Bronchial epithelial cell (primary cell): ENCODE results near the gene PPARG. TPM values are rescaled to one million over a fixed set of nuclear protein-coding genes. Genes with fewer than 3 reads are reported as not detected.

ENCODE experiments used
- DNase-seq: peaks from one replicate; pipeline ENCODE4 v3.0.0-alpha.2; 2010; ENCODE audit warnings: low read depth
- FAIRE-seq: peaks from 2 replicates; lab custom pipeline; 2011; peaks lifted over from hg19 to GRCh38; lab: Jason Lieb, UNC
- H3K27me3 ChIP-seq: 2 replicates; pipeline ENCODE4 v1.5.1; 2011; ENCODE audit warnings: low read length; ENCODE audit not compliant: control insufficient read depth, insufficient read depth
- H3K36me3 ChIP-seq: 2 replicates; pipeline ENCODE4 v1.5.1; 2011; ENCODE audit warnings: low read length; ENCODE audit not compliant: control insufficient read depth, insufficient read depth
- H3K4me3 ChIP-seq: 2 replicates; pipeline ENCODE4 v1.5.1; 2011; ENCODE audit warnings: mild to moderate bottlenecking, low read depth, low read length, control low read depth
- CTCF ChIP-seq: IDR thresholded peaks from 2 replicates; pipeline ENCODE4 v1.5.1; 2011; ENCODE audit warnings: mild to moderate bottlenecking, moderate library complexity, low read length, control low read depth, inconsistent platforms; ENCODE audit not compliant: insufficient read depth, severe bottlenecking
- total RNA-seq: library from RNA; depleted of rRNA; stranded (reverse); fragments of >200 nt; gene quantifications from 2 replicates; pipeline ENCODE4 v1.2.1, GENCODE V29; 2014

Gene PPARG
- total RNA-seq, 1 donor from 2014 or later: 14.5 TPM

DNA sequence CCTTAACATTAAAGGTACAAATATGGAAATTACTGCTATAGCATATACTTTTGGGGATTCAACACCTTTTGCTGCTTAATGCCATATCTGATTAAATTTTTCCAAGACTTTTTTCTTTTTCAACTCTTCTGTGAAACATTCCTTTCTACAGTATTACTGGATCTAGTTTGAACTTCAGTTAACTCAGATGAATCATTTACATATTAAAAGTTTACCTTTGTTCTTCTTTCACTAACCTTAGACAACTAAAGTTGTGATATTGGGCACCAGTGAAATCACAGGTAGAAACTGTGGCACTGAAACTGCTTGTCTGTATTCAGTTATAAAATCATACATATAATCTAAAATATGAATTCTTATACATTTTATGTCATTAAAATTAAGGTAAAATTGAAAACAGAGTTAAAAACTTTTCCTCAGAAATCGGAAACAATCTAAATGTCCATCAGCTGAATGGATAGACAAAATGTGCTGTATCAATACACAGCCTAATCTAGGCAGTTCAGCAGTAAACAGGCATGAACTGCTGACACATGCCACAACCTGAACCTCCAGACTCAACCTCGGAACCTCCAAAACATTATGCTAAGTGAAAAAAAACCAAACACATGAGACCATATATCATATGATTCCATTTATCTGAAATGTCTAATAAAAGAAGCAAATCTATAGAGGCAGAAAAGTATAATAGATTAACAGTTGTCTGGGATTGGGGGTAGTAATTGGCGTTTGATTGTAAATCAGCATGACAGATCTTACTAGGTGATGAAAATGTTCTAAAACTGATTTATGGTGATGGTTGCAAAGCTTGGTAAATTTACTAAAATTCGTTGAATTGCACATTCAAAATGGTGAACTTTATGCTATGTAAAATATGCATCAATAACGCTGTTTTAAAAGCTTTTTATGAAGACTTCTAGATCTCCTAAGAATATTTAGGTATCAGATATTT, 50.0 kb downstream of the PPARG start:
- DNase-seq: no peak
- no peak for TF ChIP-seq CTCF
- H3K36me3 ChIP-seq: no peaks in the 10 kb centered on the region
- no peaks in the 10 kb centered on the region for H3K27me3 ChIP-seq
- H3K4me3 ChIP-seq: no peak overlapping the region
- no peak for FAIRE-seq

DNA sequence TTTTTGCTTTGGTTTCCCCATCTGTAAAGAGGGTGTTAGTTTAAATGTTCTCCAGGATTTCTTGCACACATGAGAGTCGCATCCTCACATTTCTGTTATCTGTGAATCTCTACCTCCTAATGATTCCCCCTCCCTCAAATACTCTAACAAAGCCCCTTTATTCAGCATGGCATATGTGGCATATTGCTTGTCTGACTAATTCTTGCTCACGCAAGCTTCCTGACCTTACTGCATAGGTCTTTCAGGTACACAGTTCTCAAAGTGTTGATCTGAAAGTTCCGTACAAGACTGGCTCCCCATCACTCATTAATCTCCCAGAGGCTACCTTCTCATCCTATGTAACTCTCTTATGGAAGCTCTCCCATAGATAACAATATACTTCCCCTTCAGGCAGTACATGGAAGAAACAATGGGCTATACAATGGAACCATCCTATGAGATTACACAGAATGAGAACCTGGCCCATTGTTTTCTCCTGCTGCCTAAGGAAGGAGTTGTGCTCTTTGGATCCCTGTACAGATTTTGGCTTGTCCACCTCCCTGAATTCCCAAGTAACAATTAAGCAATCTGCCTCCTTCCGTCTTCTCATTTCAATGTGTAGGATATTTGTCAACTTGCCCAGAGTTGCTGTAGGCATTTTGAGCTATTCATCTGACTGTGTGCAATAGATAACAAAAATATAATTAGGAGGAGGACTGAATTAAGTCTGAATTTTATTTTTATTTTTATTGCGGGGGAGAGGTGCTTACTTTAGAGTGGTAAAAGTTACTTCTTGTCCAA, 51.0 kb downstream of the PPARG start:
- Histone ChIP-seq H3K4me3 (no peak overlapping the region), H3K27me3 (no peaks in the 10 kb centered on the region), H3K36me3 (no peaks in the 10 kb centered on the region)
- FAIRE-seq (no peak), DNase-seq (peak; percentile 18)
- TF ChIP-seq CTCF: no peak

- no peak for FAIRE-seq
- no peak for DNase-seq
- no peak overlapping the region for H3K4me3 ChIP-seq
- H3K27me3 ChIP-seq: no peaks in the 10 kb centered on the region
- no peak for TF ChIP-seq CTCF
- H3K36me3 ChIP-seq: no peaks in the 10 kb centered on the region
Observed at GRCh38 chr3:12340506-12340905, 51.6 kb downstream of the PPARG start.

GRCh38 chr3:12342151-12342550, 53.3 kb downstream of the PPARG start:
- FAIRE-seq (no peak), DNase-seq (no peak)
- no peak for TF ChIP-seq CTCF
- no peak overlapping the region for H3K4me3 ChIP-seq
- H3K27me3 ChIP-seq: no peaks in the 10 kb centered on the region
- H3K36me3 ChIP-seq: no peaks in the 10 kb centered on the region

DNA sequence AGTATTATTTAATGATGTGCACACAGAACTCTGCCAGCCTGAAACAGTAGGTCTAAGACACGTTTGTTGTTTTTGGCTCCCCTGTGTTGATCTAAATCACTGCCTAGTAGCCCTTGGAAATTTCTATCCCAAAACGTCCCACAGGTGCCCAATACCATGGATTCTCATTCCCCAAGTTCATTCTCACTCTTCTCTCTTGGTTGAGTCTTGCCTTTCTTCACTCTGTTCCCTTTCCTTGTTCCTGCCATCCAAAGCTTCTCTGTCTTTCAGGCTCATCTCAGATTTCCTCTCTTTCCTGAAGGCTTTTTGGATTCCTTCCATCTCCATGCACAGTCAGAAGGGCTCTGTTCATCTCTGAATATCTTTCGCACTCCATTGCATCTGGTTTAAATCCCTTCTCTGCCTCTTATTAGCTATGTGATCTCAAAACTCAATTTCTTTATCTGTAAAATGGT, 54.2 kb downstream of the PPARG start:
- Histone ChIP-seq H3K27me3 (no peaks in the 10 kb centered on the region), H3K4me3 (no peak overlapping the region), H3K36me3 (no peaks in the 10 kb centered on the region)
- no peak for TF ChIP-seq CTCF
- DNase-seq: no peak
- no peak for FAIRE-seq
